Bronchial epithelial cell (primary cell): ENCODE measurements around the gene FXYD6. TPM values are rescaled to one million over a fixed set of nuclear protein-coding genes. Genes with fewer than 3 reads are reported as not detected.
A peak's percentile ranks its signal among the peaks of the same experiment; 100 is the strongest.
"Not testable (repeated sequence)": the region's sequence is repeated elsewhere in the genome, so short reads cannot be mapped to it uniquely, and the experiment has no call there.

Source experiments
- DNase-seq: peaks from one replicate; pipeline ENCODE4 v3.0.0-alpha.2; 2010; ENCODE audit warnings: low read depth
- FAIRE-seq: peaks from 2 replicates; lab custom pipeline; 2011; peaks lifted over from hg19 to GRCh38; lab: Jason Lieb, UNC
- H3K27me3 ChIP-seq: 2 replicates; pipeline ENCODE4 v1.5.1; 2011; ENCODE audit warnings: low read length; ENCODE audit not compliant: control insufficient read depth, insufficient read depth
- H3K36me3 ChIP-seq: 2 replicates; pipeline ENCODE4 v1.5.1; 2011; ENCODE audit warnings: low read length; ENCODE audit not compliant: control insufficient read depth, insufficient read depth
- H3K4me3 ChIP-seq: 2 replicates; pipeline ENCODE4 v1.5.1; 2011; ENCODE audit warnings: mild to moderate bottlenecking, low read depth, low read length, control low read depth
- total RNA-seq: library from RNA; depleted of rRNA; stranded (reverse); fragments of >200 nt; gene quantifications from 2 replicates; pipeline ENCODE4 v1.2.1, GENCODE V29; 2014
- TF ChIP-seq, protein P1 (sequence below): IDR thresholded peaks from 2 replicates; pipeline ENCODE4 v1.5.1; 2011; ENCODE audit warnings: mild to moderate bottlenecking, moderate library complexity, low read length, control low read depth, inconsistent platforms; ENCODE audit not compliant: insufficient read depth, severe bottlenecking

The FXYD6 gene
- total RNA-seq, 1 donor from 2014 or later, result not detected

DNA sequence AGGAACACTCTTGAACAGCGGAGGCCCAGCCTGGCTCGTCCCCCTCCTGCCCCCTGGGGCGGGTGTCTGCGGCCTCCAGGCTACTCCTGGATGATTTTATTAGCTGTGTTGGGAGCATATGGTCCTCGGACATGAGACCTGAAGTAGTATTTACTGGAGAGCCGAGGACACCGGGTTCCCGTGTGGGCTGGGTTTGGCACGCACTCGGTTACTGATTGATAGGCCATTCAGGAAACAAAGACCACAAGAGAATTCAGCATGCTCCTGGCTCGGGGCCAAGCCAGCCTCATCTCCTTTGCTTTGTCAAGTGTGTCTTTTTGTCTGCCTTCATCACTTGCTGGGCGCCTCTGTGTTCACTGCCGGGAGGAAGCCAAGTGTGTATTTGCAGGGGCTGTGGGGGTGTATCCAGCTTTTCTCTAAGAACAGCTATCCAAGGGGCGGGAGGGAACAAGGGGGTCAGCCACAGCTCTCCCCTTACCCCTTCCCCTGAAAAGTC lies 61.6 kb downstream of the FXYD6 start:
- DNase-seq (no peak), FAIRE-seq (no peak)
- H3K36me3 ChIP-seq, result no peaks in the 10 kb centered on the region
- TF ChIP-seq, protein P1, sequence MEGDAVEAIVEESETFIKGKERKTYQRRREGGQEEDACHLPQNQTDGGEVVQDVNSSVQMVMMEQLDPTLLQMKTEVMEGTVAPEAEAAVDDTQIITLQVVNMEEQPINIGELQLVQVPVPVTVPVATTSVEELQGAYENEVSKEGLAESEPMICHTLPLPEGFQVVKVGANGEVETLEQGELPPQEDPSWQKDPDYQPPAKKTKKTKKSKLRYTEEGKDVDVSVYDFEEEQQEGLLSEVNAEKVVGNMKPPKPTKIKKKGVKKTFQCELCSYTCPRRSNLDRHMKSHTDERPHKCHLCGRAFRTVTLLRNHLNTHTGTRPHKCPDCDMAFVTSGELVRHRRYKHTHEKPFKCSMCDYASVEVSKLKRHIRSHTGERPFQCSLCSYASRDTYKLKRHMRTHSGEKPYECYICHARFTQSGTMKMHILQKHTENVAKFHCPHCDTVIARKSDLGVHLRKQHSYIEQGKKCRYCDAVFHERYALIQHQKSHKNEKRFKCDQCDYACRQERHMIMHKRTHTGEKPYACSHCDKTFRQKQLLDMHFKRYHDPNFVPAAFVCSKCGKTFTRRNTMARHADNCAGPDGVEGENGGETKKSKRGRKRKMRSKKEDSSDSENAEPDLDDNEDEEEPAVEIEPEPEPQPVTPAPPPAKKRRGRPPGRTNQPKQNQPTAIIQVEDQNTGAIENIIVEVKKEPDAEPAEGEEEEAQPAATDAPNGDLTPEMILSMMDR, result no peak
- no peaks in the 10 kb centered on the region for H3K27me3 ChIP-seq
- no peak overlapping the region for H3K4me3 ChIP-seq

DNA sequence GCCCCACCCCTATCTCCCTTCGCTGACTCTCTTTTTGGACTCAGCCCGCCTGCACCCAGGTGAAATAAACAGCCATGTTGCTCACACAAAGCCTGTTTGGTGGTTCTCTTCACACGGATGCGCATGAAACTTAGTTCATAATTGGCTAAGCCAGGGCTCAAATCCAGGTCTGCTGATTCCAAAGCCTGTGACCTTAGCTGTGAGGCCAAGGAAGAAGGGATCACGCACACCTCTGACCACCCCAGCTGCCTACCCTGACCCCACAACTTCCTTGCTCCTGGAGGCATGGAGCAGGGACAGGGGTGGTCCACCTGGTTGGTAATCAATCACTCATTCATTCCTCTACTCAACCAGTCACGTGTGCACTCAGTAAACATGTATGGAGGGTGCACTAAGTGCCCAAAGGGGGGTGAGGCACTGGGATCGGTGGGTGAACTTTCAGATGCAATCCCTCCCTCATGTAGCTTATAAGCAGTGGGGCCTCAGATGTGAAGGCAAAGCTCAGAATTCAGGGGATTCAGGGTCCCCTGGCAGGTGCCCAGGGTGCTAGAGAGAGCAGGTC lies 62.2 kb downstream of the FXYD6 start:
- no peak for FAIRE-seq
- DNase-seq, result no peak
- H3K27me3 ChIP-seq, result peaks cover 2% of the 10 kb centered on the region
- TF ChIP-seq, protein P1, result no peak
- H3K4me3 ChIP-seq, result no peak overlapping the region
- H3K36me3 ChIP-seq, result no peaks in the 10 kb centered on the region

DNA sequence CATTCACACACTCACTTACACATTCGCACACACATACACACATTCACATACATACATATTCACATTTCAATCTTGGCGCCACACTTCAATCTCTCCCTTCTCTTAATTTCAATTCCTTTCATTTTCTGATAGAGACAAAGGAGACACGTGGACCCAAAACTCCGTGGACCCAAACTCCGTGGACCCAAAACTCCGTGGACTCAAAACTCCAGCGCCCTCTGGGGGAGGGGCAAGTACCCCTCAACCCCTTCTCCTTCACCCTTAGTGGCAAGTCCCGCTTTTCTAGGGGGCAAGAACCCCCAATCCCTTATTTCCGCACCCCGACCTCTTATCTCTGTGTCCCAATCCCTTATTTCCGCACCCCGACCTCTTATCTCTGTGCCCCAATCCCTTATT lies 66.4 kb downstream of the FXYD6 start:
- not testable (repeated sequence) for H3K27me3 ChIP-seq, FAIRE-seq

DNA sequence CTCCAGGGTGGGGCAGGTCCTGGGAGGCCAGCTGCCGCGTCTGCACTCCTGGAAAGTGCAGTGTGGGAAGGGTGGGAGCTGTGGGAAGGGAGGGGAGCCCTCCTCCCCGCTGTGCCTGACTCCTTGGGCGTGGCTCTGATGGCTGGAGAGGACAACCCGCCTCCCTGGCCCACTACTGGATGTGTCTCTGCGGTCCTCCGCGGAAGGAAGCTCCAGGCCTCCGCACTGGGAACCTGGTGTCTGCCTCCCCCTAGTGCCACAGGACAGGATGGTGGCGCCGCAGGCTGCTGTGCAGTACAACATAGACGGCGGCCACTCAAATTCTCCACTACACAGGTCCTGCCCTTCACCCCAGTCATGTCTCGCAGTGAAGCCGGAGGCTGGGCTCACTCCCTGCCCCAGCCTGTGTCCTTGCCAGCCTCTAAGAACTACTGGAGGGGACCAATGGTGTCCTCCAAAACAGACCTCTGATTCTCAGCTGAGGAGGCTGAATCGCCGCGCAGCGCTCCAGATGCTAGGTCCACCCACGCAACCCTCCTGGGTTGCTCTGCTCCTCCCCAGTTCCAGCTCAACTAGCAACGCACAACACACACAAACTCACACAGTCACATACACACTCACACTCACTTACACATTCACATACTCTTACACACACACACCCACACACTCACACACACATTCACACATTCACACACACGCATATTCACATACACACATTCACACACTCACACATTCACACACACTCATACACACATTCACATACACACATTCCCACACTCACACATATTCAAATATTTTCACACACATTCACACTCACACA lies 67.0 kb downstream of the FXYD6 start:
- Histone ChIP-seq H3K4me3 (no peak overlapping the region), H3K36me3 (no peaks in the 10 kb centered on the region), H3K27me3 (peaks cover 5% of the 10 kb centered on the region)
- peak; percentile 76 for FAIRE-seq
- DNase-seq, result peak; percentile 39
- TF ChIP-seq, protein P1, result peak; percentile 76

More for the DNA sequence above, 66.4 kb downstream of the FXYD6 start:
- not testable (repeated sequence) for H3K4me3 ChIP-seq, H3K36me3 ChIP-seq, DNase-seq

DNA sequence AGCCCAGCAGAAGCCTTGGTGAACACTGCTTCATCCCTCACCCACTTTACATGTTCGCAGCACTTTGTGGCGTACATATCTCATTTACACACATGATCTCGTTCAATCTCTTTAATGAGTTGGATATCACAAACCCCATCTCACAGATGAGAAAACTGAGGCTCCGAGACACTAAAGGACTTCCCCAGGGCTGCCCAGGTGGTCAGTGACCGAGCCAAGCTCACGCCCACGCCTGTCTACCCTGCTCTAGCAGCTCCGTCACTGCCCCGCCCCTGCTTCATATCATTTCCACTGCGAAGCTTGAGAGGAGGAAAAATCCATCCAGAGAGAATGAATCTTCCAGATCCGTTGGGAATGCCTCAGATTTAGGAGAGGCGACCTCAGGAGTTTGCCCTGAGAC lies 67.7 kb downstream of the FXYD6 start:
- Histone ChIP-seq H3K4me3 (no peak overlapping the region), H3K36me3 (no peaks in the 10 kb centered on the region), H3K27me3 (peaks cover 5% of the 10 kb centered on the region)
- TF ChIP-seq, protein P1, result no peak
- FAIRE-seq (no peak), DNase-seq (no peak)
